Fibroblast of lung (primary cell): ENCODE data around the gene ZBTB2.

Experiments
- CTCF ChIP-seq, 2 donors: IDR thresholded peaks in 1 of 2; conservative IDR thresholded peaks in 1 of 2; 1 replicate in 1 of 2; 2 replicates in 1 of 2; pipeline ENCODE4 v1.5.1; 2011 to 2012; ENCODE audit warnings: low read length in 2 of 2, control low read depth in 1 of 2, inconsistent platforms in 1 of 2, low read depth in 1 of 2, mild to moderate bottlenecking in 1 of 2
- EZH2 ChIP-seq: IDR thresholded peaks from 2 replicates; pipeline ENCODE4 v1.5.1; 2012; ENCODE audit warnings: low read length, control low read depth, mild to moderate bottlenecking; ENCODE audit errors: missing control alignments

GRCh38 chr6:151322570-151322969, 68.8 kb downstream of the ZBTB2 start:
- TF ChIP-seq CTCF (conservative IDR thresholded peaks at IDR 0.05 in 1 of 2, IDR thresholded peaks at IDR 0.05 in 1 of 2; ENCODE audit: low read depth in 1 of 2, low read length in 2 of 2) (no peak), EZH2 (no peak)
